Effector CD4-positive, alpha-beta T cell (primary cell): ENCODE results near the gene AIDA.

Experiments
- DNase-seq: peaks from one replicate; pipeline ENCODE4 v3.0.0-alpha.2; 2020

AIDA gene

GRCh38 chr1:222643606-222643937 lies 68.7 kb downstream of the AIDA start:
- no peak for DNase-seq

- DNase-seq, result no peak
Measured at GRCh38 chr1:222642468-222642867, 69.8 kb downstream of the AIDA start.

- no peak for DNase-seq
Measured at GRCh38 chr1:222641269-222641948, 70.9 kb downstream of the AIDA start.

GRCh38 chr1:222634180-222635013 lies 77.9 kb downstream of the AIDA start:
- DNase-seq, result peak; percentile 65

GRCh38 chr1:222632749-222633148 lies 79.5 kb downstream of the AIDA start:
- no peak for DNase-seq

- DNase-seq, result no peak
Measured at GRCh38 chr1:222631611-222632208, 80.6 kb downstream of the AIDA start.

GRCh38 chr1:222629921-222630535 lies 82.3 kb downstream of the AIDA start:
- no peak for DNase-seq

GRCh38 chr1:222627232-222627631 lies 85.1 kb downstream of the AIDA start:
- no peak for DNase-seq

GRCh38 chr1:222624214-222624613 lies 88.1 kb downstream of the AIDA start:
- no peak for DNase-seq

- DNase-seq, result no peak
Measured at GRCh38 chr1:222623458-222623857, 88.8 kb downstream of the AIDA start.

GRCh38 chr1:222622765-222623164 lies 89.5 kb downstream of the AIDA start:
- no peak for DNase-seq

- DNase-seq, result no peak
Measured at GRCh38 chr1:222620566-222620965, 91.7 kb downstream of the AIDA start.

- no peak for DNase-seq
Measured at GRCh38 chr1:222618880-222619596, 93.3 kb downstream of the AIDA start.
